ENCODE data around the gene ARHGAP31. TPM values are rescaled to one million over a fixed set of nuclear protein-coding genes. Genes with fewer than 3 reads are reported as not detected.

Gene ARHGAP31
- total and polyA plus RNA-seq, 7 donors = 3.5 to 18.0 (median 11.0) TPM

GRCh38 chr3:119457246-119457645, 163.1 kb downstream of the ARHGAP31 start:
- intact Hi-C loops (cut with DNase I) = no loop called here
- Histone ChIP-seq H3K4me3 (no peak overlapping the region), H3K27ac (peak overlapping the region in 1 of 4 donors; percentile 12), H3K4me1 (peaks cover 0 to 22% (median 11%) of the 10 kb centered on the region in 4 donors), H3K27me3 (no peaks in the 10 kb centered on the region), H3K9me3 (no peaks in the 10 kb centered on the region), H3K36me3 (peaks cover 0 to 93% (median 33%) of the 10 kb centered on the region in 4 donors)
- TF ChIP-seq CTCF (IDR thresholded peaks at IDR 0.05) (no peak), EP300 (IDR thresholded peaks at IDR 0.05) (peak in 1 of 4 donors; percentile 36), POLR2AphosphoS5 (IDR thresholded peaks at IDR 0.05) (peak in 2 of 4 donors; percentile 4 to 27)
- 73 to 92% methylated on average over 4 of the region's 4 CpGs for WGBS, 2 donors
- no peak for DNase-seq

GRCh38 chr3:119463171-119464169, 169.3 kb downstream of the ARHGAP31 start, which contains the start of gene TMEM39A:
Gene TMEM39A (minus strand): TSS chr3:119463615. CDS start chr3:119462074, 1,541 bp downstream.
- peak within 1 kb of the TSS; percentile 83 to 88 (median 86) for H3K27ac ChIP-seq
- TF ChIP-seq EP300 (IDR thresholded peaks at IDR 0.05) = peak in 1 of 4 donors; percentile 61
- TF ChIP-seq POLR2AphosphoS5 (IDR thresholded peaks at IDR 0.05) = peak; percentile 94 to 98 (median 98)
- peak; percentile 83 to 93 for TF ChIP-seq POLR2A (IDR thresholded peaks at IDR 0.05)
- peak in 1 of 4 experiments; percentile 20 for TF ChIP-seq CTCF (IDR thresholded peaks at IDR 0.05)
- DNase-seq = peak; percentile 100
- no peaks in the 10 kb centered on the region for H3K27me3 ChIP-seq
- H3K4me3 ChIP-seq = peak within 1 kb of the TSS; percentile 63 to 93 (median 74)
- intact Hi-C loops (cut with DNase I) = loop anchor here (1.0 kb wide), 1 partner anchor 35 kb away; the partner anchor contains the start of gene TIMMDC1
- peaks cover 0 to 32% (median 3%) of the 10 kb centered on the region in 4 donors for H3K36me3 ChIP-seq
- H3K9me3 ChIP-seq = no peaks in the 10 kb centered on the region
- peaks cover 0 to 37% (median 22%) of the 10 kb centered on the region in 4 donors for H3K4me1 ChIP-seq
- 4 to 5% methylated on average over 51 of the region's 51 CpGs for WGBS, 2 donors

- Histone ChIP-seq H3K9me3 (no peaks in the 10 kb centered on the region), H3K4me1 (peaks cover 0 to 25% (median 16%) of the 10 kb centered on the region in 4 donors), H3K36me3 (peaks cover 0 to 16% (median 5%) of the 10 kb centered on the region in 4 donors), H3K27me3 (no peaks in the 10 kb centered on the region), H3K27ac (peak overlapping the region in 3 of 4 donors; percentile 73 to 79 (median 76)), H3K4me3 (peak overlapping the region in 2 of 4 donors; percentile 76 to 78)
- no peak for DNase-seq
- intact Hi-C loops (cut with DNase I) = loop anchor here (2.0 kb wide), 2 partner anchors 29 to 213 kb away; no protein-coding TSS in a partner anchor
- 88 to 91% methylated on average over 2 of the region's 2 CpGs for WGBS, 2 donors
- TF ChIP-seq POLR2A (IDR thresholded peaks at IDR 0.05) (no peak), EP300 (IDR thresholded peaks at IDR 0.05) (no peak), POLR2AphosphoS5 (IDR thresholded peaks at IDR 0.05) (no peak), CTCF (IDR thresholded peaks at IDR 0.05) (no peak)
Measured at GRCh38 chr3:119468041-119468440, 173.9 kb downstream of the ARHGAP31 start.

DNA sequence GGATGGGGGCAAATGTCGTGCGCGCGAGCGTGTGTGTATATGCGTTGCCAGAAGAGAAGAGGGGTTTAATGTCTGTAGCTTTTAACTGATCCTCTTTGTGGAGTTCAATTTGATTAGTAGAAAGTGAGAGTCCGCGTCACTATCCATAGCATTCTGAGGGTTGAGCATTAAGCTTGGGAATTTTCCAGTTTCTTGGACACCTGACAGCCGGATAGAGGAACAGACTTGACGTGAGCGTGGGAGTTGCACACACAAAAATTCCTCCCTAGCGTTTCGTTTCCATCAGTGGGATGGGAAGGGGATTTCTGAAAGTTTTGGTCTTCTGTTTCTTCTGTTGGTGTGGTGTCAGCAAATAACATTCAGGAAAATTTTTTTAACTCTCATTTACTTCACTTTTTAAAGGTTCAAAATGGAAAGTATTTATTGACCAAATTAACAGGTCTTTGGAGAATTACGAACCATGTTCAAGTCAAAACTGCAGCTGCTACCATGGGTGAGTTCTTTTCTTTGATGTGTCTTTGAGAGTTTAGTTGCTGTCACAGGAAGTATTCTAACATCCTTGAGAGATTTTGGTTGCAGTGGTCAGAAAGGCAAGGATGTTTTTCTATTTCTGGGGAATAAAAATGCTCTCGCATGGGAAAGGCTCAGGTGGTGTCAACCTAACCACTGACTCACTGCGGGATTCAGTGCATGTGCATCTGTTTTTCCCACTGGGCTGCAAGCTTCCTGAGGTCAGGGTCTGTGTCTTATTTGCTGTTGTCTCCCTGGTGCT, 175.4 kb downstream of the ARHGAP31 start:
- DNase-seq = no peak
- intact Hi-C loops (cut with DNase I) = loop anchor here (2.0 kb wide), 2 partner anchors 27 to 211 kb away; no protein-coding TSS in a partner anchor

More for the DNA sequence above, 175.4 kb downstream of the ARHGAP31 start:
- TF ChIP-seq POLR2A (IDR thresholded peaks at IDR 0.05) (no peak), CTCF (IDR thresholded peaks at IDR 0.05) (no peak), POLR2AphosphoS5 (IDR thresholded peaks at IDR 0.05) (no peak), EP300 (IDR thresholded peaks at IDR 0.05) (no peak)
- WGBS, 2 donors = 10 to 15% methylated on average over 16 of the region's 16 CpGs
- Histone ChIP-seq H3K27ac (peak overlapping the region; percentile 73 to 79 (median 77)), H3K36me3 (peaks cover 0 to 25% (median 5%) of the 10 kb centered on the region in 4 donors), H3K9me3 (no peaks in the 10 kb centered on the region), H3K27me3 (no peaks in the 10 kb centered on the region), H3K4me1 (peaks cover 0 to 20% (median 14%) of the 10 kb centered on the region in 4 donors), H3K4me3 (peak overlapping the region; percentile 62 to 78 (median 75))
